ENCODE data around the gene CEP43.

DNA sequence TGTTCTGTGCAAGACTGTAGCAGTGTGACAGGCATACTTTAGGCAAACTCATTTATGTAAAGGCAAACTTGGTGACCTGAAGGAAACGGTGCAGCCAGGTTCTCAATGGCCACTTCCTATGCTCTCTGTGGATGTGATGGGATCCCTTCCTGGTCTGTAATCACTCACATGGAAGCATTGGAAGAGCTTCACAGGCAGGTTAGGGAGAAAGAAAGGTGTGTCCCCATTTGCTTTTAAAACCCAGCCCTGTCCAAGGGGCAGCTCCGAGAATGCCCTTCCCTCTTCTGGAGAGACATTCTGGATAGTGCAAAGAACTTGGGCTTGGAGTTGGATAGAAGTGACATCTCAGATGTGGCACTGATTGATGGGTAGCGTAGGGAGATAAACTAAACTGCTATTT is 28.1 kb downstream of the CEP43 start:
- TF ChIP-seq, protein P1, sequence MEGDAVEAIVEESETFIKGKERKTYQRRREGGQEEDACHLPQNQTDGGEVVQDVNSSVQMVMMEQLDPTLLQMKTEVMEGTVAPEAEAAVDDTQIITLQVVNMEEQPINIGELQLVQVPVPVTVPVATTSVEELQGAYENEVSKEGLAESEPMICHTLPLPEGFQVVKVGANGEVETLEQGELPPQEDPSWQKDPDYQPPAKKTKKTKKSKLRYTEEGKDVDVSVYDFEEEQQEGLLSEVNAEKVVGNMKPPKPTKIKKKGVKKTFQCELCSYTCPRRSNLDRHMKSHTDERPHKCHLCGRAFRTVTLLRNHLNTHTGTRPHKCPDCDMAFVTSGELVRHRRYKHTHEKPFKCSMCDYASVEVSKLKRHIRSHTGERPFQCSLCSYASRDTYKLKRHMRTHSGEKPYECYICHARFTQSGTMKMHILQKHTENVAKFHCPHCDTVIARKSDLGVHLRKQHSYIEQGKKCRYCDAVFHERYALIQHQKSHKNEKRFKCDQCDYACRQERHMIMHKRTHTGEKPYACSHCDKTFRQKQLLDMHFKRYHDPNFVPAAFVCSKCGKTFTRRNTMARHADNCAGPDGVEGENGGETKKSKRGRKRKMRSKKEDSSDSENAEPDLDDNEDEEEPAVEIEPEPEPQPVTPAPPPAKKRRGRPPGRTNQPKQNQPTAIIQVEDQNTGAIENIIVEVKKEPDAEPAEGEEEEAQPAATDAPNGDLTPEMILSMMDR (IDR thresholded peaks at IDR 0.05): no peak
- TF ChIP-seq POLR2A (IDR thresholded peaks at IDR 0.05) (no peak), EP300 (IDR thresholded peaks at IDR 0.05) (no peak)

All from ovary (tissue), 3 donors.